ENCODE data around the gene DNAJB13. TPM values are rescaled to one million over a fixed set of nuclear protein-coding genes. Genes with fewer than 3 reads are reported as not detected.

Gene DNAJB13
- polyA plus RNA-seq, 3 donors = 2.7 to 5.1 (median 3.8) TPM

DNA sequence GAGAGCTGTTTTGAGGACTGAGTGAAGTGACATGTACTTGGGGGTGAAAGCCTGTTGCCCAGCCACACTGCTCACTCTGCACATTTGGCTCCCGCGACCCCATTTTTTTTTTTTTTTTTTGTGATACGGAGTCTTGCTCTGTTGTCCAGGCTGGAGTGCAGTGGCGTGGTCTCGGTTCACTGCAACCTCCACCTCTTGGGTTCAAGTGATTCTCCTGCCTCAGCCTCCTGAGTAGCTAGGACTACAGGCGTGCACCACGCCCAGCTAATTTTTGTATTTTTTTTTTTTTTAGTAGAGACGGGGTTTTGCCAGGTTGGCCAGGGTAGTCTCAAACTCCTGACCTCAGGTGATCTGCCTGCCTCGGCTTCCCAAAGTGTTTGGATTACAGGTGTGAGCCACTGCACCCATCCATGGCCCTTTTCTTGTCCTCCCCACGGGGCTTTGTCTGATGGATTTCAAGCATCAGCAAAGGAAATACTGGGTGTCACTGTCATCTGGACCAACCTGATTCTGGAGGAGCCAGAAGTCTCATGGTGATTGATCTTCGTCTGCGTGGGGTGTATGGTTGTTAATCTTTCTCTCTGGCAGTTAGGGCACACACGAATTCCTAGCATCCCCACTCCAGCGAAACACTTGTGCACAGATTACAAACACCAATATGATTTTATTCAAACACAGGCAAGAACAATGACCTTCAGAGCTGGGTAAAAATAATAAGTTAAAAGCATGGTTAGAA, 61.4 kb downstream of the DNAJB13 start:
- no peak for DNase-seq (ENCODE audit: low read depth in 3 of 3, low spot score in 2 of 3)

DNA sequence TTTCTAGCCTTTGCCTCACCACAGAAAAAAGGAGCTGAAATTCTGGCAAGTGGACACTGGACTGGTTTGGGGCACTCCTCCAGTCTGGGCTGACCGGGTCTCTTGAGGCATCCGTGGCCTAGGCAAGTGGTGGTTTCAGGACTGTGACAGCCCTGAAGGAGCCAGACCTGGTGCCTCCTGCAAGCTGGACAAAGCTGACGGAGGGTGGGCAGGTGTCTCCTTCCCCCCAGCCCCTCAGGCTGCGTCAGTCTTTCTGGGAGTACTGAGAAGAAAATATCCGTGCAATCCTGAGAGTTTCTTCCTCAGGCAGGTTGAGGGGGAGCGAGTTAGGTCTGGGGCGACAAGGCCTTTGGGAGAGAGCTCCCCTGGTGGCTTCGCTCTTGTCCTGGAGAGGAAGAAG, 62.3 kb downstream of the DNAJB13 start:
- no peak for DNase-seq (ENCODE audit: low read depth in 3 of 3, low spot score in 2 of 3)

DNA sequence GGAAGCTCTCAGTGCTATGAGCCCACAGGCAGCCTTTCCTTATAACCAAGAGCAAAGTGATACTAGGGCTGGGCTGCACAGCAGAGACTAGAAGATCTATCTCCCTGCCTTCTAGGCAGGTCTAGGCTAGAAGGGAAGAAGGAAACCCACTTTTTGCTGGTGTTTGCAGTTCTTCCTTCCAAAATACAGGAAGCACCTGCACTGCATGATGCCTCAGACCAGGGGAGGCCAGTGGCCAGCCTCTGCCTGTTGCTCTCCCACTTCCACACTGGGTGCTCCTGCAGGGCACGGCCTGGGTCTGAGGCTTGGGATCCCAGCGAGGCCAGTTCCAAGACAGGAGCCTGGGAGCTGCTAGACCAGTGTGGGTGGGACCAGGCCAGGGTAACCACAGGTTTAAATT, 64.1 kb downstream of the DNAJB13 start:
- DNase-seq (ENCODE audit: low read depth in 3 of 3, low spot score in 2 of 3) = no peak

DNA sequence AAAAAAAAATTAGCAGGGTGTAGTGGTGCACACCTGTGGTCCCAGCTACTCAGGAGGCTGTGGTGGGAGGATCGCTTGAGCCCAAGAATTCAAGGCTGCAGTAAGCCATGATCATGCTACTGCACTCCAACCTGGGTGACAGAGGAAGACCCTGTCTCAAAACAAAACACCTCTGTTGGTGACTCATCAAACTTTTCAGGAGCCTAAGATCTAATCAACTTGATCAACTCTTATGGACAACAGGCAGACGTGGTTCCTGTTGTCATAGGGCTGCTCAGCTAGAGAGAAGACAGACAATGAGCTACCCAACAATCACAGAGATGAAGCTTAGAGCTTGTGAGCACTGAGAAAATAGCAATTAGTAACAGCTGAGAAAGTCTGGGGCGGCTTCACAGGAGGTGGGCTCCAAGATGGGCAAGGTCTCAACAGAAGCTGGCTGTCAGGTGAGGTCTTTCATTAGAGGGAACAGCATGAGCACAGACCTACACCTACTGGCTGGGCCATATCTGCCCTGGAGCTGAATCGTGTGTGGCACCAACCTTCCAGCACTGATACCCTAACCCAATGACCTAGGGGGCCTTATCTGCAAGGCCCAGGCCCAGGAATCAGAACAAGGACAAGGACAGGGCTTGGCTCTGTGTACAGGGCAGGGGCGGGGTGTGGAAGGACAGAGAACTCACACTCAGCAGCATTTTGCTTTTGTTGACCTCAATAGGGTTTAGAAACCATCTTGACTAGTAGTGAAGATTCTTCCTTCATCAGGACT, 65.3 kb downstream of the DNAJB13 start:
- DNase-seq (ENCODE audit: low read depth in 3 of 3, low spot score in 2 of 3) = no peak

DNA sequence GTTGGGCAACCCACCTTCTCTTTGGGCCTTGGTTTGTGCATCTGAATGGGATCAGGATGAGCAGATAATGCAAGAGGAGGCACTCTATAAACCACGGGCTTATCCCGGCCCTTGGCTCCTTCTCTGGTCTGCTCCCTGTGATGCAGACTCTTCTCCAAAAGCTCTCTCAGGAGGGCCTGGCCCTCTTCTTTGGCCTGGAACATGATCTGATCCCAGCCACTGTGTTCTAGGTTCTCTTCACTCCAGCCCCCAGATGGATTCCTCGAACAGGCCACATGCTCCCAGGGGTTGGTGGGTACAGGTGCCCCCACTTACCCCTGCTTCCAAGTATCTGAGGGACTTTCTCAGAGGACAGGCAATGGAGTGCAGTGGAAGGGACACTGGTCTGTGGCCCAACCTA, 66.8 kb downstream of the DNAJB13 start:
- no peak for DNase-seq (ENCODE audit: low read depth in 3 of 3, low spot score in 2 of 3)

DNA sequence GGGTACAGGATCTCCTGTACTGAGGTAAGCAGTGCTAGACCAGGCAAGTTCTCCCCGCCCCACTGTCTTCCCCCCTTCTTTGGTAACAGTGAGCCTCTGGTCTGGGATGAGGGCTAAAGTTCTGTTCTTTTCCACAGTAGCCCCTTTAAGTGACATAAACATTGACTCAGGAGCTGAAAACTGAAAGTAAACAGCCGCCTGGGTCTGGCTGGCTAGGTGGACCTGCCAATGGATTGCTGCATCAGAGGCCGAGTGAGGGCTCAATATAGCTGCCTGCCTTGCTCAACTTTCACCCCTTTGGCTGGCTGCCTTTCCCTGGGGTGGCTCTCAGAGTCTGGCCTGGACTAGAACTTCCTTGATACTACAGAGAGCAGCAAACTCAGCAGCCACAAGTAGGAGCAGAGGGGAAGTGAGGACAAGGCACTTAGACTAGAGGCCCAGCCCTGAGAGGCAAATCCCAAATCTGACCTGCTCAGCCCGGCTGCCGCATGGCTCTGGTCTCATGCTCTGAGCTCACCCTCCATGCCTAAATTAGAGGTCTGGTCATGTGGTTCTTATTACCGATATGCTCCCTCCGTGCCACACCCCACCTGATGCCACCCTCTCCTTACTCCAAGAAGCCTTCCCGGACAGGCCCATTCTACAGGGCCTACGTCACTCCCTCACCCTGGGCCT, 67.6 kb downstream of the DNAJB13 start:
- no peak for DNase-seq (ENCODE audit: low read depth in 3 of 3, low spot score in 2 of 3)

DNA sequence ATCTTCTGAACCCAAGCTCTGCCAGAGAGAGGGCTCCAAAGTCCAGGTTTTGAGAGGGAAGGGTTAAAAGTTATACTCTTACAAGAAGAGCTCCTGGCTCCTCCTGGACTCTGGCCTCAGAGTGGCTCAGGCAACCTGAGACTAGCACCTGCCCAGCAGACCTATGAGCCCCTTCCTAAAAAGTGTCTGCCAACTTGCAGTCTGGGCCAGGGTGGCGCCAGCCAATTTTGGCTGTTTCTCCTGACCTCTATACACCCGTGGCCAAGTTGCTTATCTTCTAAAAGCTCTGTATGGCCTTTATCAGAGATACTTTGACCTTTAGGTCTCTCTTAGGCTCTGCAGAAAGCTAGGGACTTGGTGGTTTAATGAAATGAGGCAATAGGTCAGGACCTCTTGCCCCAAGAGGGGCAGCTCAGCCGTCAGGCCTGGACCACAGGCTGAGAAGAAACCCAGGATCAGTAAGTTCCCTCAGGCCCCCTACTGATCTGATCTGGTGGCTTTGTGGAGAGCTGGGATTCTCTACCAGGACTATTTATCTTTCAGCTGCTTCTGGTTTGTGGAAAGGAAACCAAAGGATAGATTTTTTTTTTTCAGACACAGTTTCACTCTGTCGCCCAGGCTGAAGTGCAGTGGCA, 68.4 kb downstream of the DNAJB13 start:
- no peak for DNase-seq (ENCODE audit: low read depth in 3 of 3, low spot score in 2 of 3)

DNA sequence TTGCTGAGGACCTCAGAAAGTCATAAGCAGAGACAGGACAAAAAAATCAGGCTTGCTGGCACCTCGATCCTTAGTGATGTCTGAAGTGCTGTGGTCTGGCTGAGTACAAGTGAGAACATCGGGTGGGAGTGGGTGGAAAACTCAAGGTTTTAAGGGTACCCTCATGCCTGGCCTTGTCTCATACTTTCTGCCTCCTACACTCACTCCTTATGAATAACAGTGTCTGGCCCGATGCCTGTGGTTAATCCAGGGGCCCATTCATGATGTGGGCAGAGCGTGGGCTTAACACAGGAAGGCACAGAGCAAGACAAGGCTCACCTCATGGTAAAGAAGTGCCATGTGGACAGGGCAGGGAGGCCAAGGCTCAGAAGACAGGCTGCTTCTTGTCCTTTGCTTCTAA, 69.0 kb downstream of the DNAJB13 start:
- DNase-seq (ENCODE audit: low read depth in 3 of 3, low spot score in 2 of 3) = no peak

Other genes starting within 250 kb of the DNAJB13 start
- gene RAB6A, start 190.0 kb upstream of the DNAJB13 start, polyA plus RNA-seq (ENCODE audit: insufficient read length in 3 of 3) = 100 to 1,000 TPM; 128 to 141 (median 136) TPM
- 10 to 100 TPM; 73.3 to 75.1 (median 74.2) TPM for gene MRPL48, start 163.2 kb upstream of the DNAJB13 start, polyA plus RNA-seq (ENCODE audit: insufficient read length in 3 of 3)
- 10 to 100 TPM; 65.5 to 73.4 (median 70.8) TPM for gene COA4, start 74.2 kb upstream of the DNAJB13 start, polyA plus RNA-seq (ENCODE audit: insufficient read length in 3 of 3)
- 10 to 100 TPM; 29.0 to 37.2 (median 36.3) TPM for gene PAAF1, start 74.0 kb upstream of the DNAJB13 start, polyA plus RNA-seq (ENCODE audit: insufficient read length in 3 of 3)
- 10 to 100 TPM; 51.1 to 64.2 (median 62.0) TPM for gene UCP2, start 31.8 kb downstream of the DNAJB13 start, polyA plus RNA-seq (ENCODE audit: insufficient read length in 3 of 3)
- 1 to 10 TPM; 1.4 to 1.7 (median 1.7) TPM for gene UCP3, start 58.1 kb downstream of the DNAJB13 start, polyA plus RNA-seq (ENCODE audit: insufficient read length in 3 of 3)
- 10 to 100 TPM; 20.5 to 24.3 (median 21.8) TPM for gene C2CD3, start 220.0 kb downstream of the DNAJB13 start, polyA plus RNA-seq (ENCODE audit: insufficient read length in 3 of 3)
- 10 to 100 TPM; 37.1 to 40.2 (median 38.7) TPM for gene PPME1, start 220.3 kb downstream of the DNAJB13 start, polyA plus RNA-seq (ENCODE audit: insufficient read length in 3 of 3)

Measured in right renal cortex interstitium (tissue), 3 donors.